NCI-H526 treated with DMSO at 0.1 percent for 48 hours (cell line): ENCODE data around the gene ZSCAN31.
"Not testable (repeated sequence)": the region's sequence is repeated elsewhere in the genome, so short reads cannot be mapped to it uniquely, and the experiment has no call there.

Source experiments
- DNase-seq: peaks from one replicate; lab custom pipeline; 2025; lab: John Stamatoyannopoulos, UW

ZSCAN31 gene

GRCh38 chr6:28317866-28318265 is 18.1 kb downstream of the ZSCAN31 start:
- DNase-seq, result not testable (repeated sequence)

GRCh38 chr6:28315628-28316027 is 20.3 kb downstream of the ZSCAN31 start:
- no peak for DNase-seq

GRCh38 chr6:28312939-28313338 is 23.0 kb downstream of the ZSCAN31 start:
- DNase-seq, result no peak

- DNase-seq, result no peak
Observed at GRCh38 chr6:28311139-28311823, 24.7 kb downstream of the ZSCAN31 start.

- not testable (repeated sequence) for DNase-seq
Observed at GRCh38 chr6:28306363-28306762, 29.6 kb downstream of the ZSCAN31 start.

- DNase-seq, result no peak
Observed at GRCh38 chr6:28303570-28303969, 32.4 kb downstream of the ZSCAN31 start.

- no peak for DNase-seq
Observed at GRCh38 chr6:28296520-28297060, 39.4 kb downstream of the ZSCAN31 start.

- no peak for DNase-seq
Observed at GRCh38 chr6:28295326-28295725, 40.6 kb downstream of the ZSCAN31 start.

- DNase-seq, result no peak
Observed at GRCh38 chr6:28291573-28291972, 44.4 kb downstream of the ZSCAN31 start.

- DNase-seq, result no peak
Observed at GRCh38 chr6:28282926-28283325, 53.0 kb downstream of the ZSCAN31 start.

GRCh38 chr6:28281288-28282064 is 54.5 kb downstream of the ZSCAN31 start, which contains the start of gene PGBD1:
Gene PGBD1, plus strand, starts transcription at chr6:28281572. Its CDS starts 2,242 bp downstream, at chr6:28283814.
- peak; percentile 67 for DNase-seq

- no peak for DNase-seq
Observed at GRCh38 chr6:28280595-28281287, 55.2 kb downstream of the ZSCAN31 start.

GRCh38 chr6:28277746-28278145 is 58.2 kb downstream of the ZSCAN31 start:
- DNase-seq, result no peak

- no peak for DNase-seq
Observed at GRCh38 chr6:28274888-28275287, 61.1 kb downstream of the ZSCAN31 start.
